Hepatocyte (in vitro differentiated cells): ENCODE data around the gene NGLY1.

Experiments
- CTCF ChIP-seq: fragments of 200-600 bp; sonication (generic); IDR thresholded peaks from 2 replicates; pipeline ENCODE4 v1.5.1; 2016; ENCODE audit warnings: antibody characterized with exemption, mild to moderate bottlenecking; ENCODE audit not compliant: poor library complexity
- EZH2 ChIP-seq: fragments of 200-600 bp; sonication (generic); IDR thresholded peaks from 2 replicates; pipeline ENCODE4 v1.6.1; 2016; ENCODE audit warnings: antibody characterized with exemption, mild to moderate bottlenecking, borderline replicate concordance
- EZH2phosphoT487 ChIP-seq: fragments of 200-600 bp; sonication (generic); IDR thresholded peaks from one replicate; pipeline ENCODE4 v1.6.1; 2018; ENCODE audit warnings: antibody characterized with exemption, mild to moderate bottlenecking, low read depth, moderate library complexity; ENCODE audit not compliant: unreplicated experiment, severe bottlenecking

GRCh38 chr3:25818335-25818734, 35.1 kb upstream of the NGLY1 start:
- TF ChIP-seq CTCF: no peak
- no peak for TF ChIP-seq EZH2
- no peak for TF ChIP-seq EZH2phosphoT487
